Measurements from ENCODE around the gene ATG4B. TPM values are rescaled to one million over a fixed set of nuclear protein-coding genes. Genes with fewer than 3 reads are reported as not detected.

ATG4B gene
- total and polyA plus RNA-seq, 2 of the 8 experiments (the other 6 are each of a cell fraction or from before 2014, with no cell fraction given) = 103 to 155 TPM

DNA sequence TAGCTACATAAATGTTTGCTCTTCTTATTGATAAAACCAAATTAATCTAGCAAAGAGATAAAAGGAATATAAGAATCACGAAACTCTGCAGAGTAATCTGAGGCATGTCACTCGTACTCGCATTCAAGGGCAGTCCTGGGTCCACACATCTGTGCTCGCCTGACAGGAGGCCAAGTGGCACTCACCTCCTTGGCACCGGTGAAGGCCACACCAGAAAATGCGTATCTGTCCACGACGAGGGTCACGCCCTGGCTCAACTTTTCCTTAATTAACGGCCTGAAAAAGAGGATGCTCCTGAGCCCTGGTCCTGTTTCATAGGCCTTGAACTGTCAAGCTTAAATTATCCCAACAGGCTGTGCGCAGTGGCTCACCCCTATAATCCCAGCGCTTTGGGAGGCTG is 42.6 kb downstream of the ATG4B start (continued):
- no peak for TF ChIP-seq RXRA (IDR thresholded peaks at IDR 0.05; ENCODE audit: insufficient read depth, low read depth, low read length)
- no peak for TF ChIP-seq CHD1 (IDR thresholded peaks at IDR 0.05; ENCODE audit: low read depth, low read length)
- no peak for TF ChIP-seq ASH2L (IDR thresholded peaks at IDR 0.05; ENCODE audit: low read length)
- no peak for TF ChIP-seq CBX8 (IDR thresholded peaks at IDR 0.05; ENCODE audit: borderline replicate concordance, low read depth, low read length)
- TF ChIP-seq SP2 (IDR thresholded peaks at IDR 0.05; ENCODE audit: low read length) = no peak
- TF ChIP-seq SIX5 (IDR thresholded peaks at IDR 0.05; ENCODE audit: low read depth, low read length) = no peak

All from H1 (cell line).